Mesendoderm (in vitro differentiated cells): ENCODE measurements around the gene FAM111A.
"Not testable (repeated sequence)": the region's sequence is repeated elsewhere in the genome, so short reads cannot be mapped to it uniquely, and the experiment has no call there.

Source experiments
- DNase-seq: peaks from one replicate; pipeline ENCODE4 v3.0.0; 2013
- H2AK5ac ChIP-seq: 2 replicates; pipeline ENCODE4 v1.6.1; 2013; ENCODE audit warnings: low read length, inconsistent platforms
- H2BK120ac ChIP-seq: 2 replicates; pipeline ENCODE4 v1.6.1; 2013; ENCODE audit warnings: low read depth, mild to moderate bottlenecking, low read length, moderate library complexity, mixed read lengths
- H2BK15ac ChIP-seq: replicated peaks from 2 replicates; pipeline ENCODE4 v1.6.1; 2013; ENCODE audit warnings: low read depth, mild to moderate bottlenecking, moderate library complexity
- H2BK5ac ChIP-seq: 2 replicates; pipeline ENCODE4 v1.6.1; 2013; ENCODE audit warnings: low read length, inconsistent platforms
- H3K18ac ChIP-seq: 2 replicates; pipeline ENCODE4 v1.6.1; 2013; ENCODE audit warnings: mild to moderate bottlenecking, low read length, mixed read lengths
- H3K23ac ChIP-seq: one replicate; pipeline ENCODE4 v1.6.1; 2013; ENCODE audit warnings: low read length
- H3K27ac ChIP-seq: 2 replicates; pipeline ENCODE4 v1.5.1; 2013; ENCODE audit warnings: low read depth, mild to moderate bottlenecking, inconsistent platforms, low read length, moderate library complexity
- H3K27me3 ChIP-seq: 2 replicates; pipeline ENCODE4 v1.6.1; 2013; ENCODE audit warnings: low read length, control low read depth, mild to moderate bottlenecking, inconsistent platforms; ENCODE audit not compliant: insufficient read depth, poor library complexity
- H3K36me3 ChIP-seq: 2 replicates; pipeline ENCODE4 v1.6.1; 2013; ENCODE audit warnings: low read length, inconsistent platforms; ENCODE audit not compliant: control insufficient read depth, insufficient read depth
- H3K4ac ChIP-seq: one replicate; pipeline ENCODE4 v1.6.1; 2013; ENCODE audit warnings: low read depth, mild to moderate bottlenecking, low read length, moderate library complexity
- H3K4me1 ChIP-seq: 2 replicates; pipeline ENCODE4 v1.6.1; 2013; ENCODE audit warnings: low read depth, low read length, inconsistent platforms; ENCODE audit not compliant: control insufficient read depth
- H3K4me2 ChIP-seq: 2 replicates; pipeline ENCODE4 v1.6.1; 2013; ENCODE audit warnings: low read length
- H3K4me3 ChIP-seq: 2 replicates; pipeline ENCODE4 v1.5.1; 2013; ENCODE audit warnings: mild to moderate bottlenecking, low read length
- H3K56ac ChIP-seq: one replicate; pipeline ENCODE4 v1.6.1; 2013; ENCODE audit warnings: low read length
- H3K79me1 ChIP-seq: 2 replicates; pipeline ENCODE4 v1.6.1; 2013; ENCODE audit warnings: low read length, inconsistent platforms
- H3K79me2 ChIP-seq: 2 replicates; pipeline ENCODE4 v1.6.1; 2013; ENCODE audit warnings: mild to moderate bottlenecking, low read length; ENCODE audit not compliant: control insufficient read depth, insufficient read depth
- H3K9ac ChIP-seq: 2 replicates; pipeline ENCODE4 v1.6.1; 2013; ENCODE audit warnings: low read length, inconsistent platforms
- H4K5ac ChIP-seq: one replicate; pipeline ENCODE4 v1.6.1; 2013; ENCODE audit warnings: low read length
- H4K8ac ChIP-seq: one replicate; pipeline ENCODE4 v1.6.1; 2013; ENCODE audit warnings: low read depth, mild to moderate bottlenecking, control low read depth, low read length, moderate library complexity
- WGBS: extraction: QIAGEN DNeasy Blood & Tissue Kit; methylation state at CpG from one replicate; pipeline ENCODE4 v1.1.7; 2013; ENCODE audit warnings: low lambda C conversion rate, missing lambda C conversion rate; ENCODE audit not compliant: insufficient coverage; ENCODE audit errors: extremely low coverage; 5-methylcytosine and 5-hydroxymethylcytosine counted together

Gene FAM111A

GRCh38 chr11:59097938-59098337 lies 44.7 kb upstream of the FAM111A start:
- H3K4ac ChIP-seq, H2BK120ac ChIP-seq, H3K36me3 ChIP-seq, H3K27me3 ChIP-seq, H4K5ac ChIP-seq, H3K4me3 ChIP-seq, H3K79me1 ChIP-seq, H2AK5ac ChIP-seq, H3K56ac ChIP-seq, H2BK5ac ChIP-seq, H3K4me2 ChIP-seq, H3K9ac ChIP-seq, H4K8ac ChIP-seq, H3K27ac ChIP-seq, DNase-seq, H3K23ac ChIP-seq, H3K18ac ChIP-seq, H3K79me2 ChIP-seq, H3K4me1 ChIP-seq, H2BK15ac ChIP-seq: not testable (repeated sequence)
- no CpG with 5 or more reads among the region's 8 CpGs for WGBS

- no peak overlapping the region for H3K4me3 ChIP-seq
- no peak overlapping the region for H2BK5ac ChIP-seq
- H4K5ac ChIP-seq: no peak overlapping the region
- no peak overlapping the region for H2BK15ac ChIP-seq
- H2AK5ac ChIP-seq: no peak overlapping the region
- peak; percentile 93 for DNase-seq
- WGBS: no CpG with 5 or more reads among the region's 23 CpGs
- H3K4me2 ChIP-seq: peak overlapping the region; percentile 44
- H2BK120ac ChIP-seq: no peak overlapping the region
- H3K4me1 ChIP-seq: peaks cover 2% of the 10 kb centered on the region
- H3K56ac ChIP-seq: peak overlapping the region; percentile 17
- no peaks in the 10 kb centered on the region for H3K36me3 ChIP-seq
- H3K18ac ChIP-seq: no peak overlapping the region
- peak overlapping the region; percentile 24 for H3K9ac ChIP-seq
- H3K4ac ChIP-seq: no peak overlapping the region
- H3K79me2 ChIP-seq: no peaks in the 10 kb centered on the region
- H3K79me1 ChIP-seq: no peaks in the 10 kb centered on the region
- H3K27ac ChIP-seq: no peak overlapping the region
- no peaks in the 10 kb centered on the region for H3K27me3 ChIP-seq
- no peak overlapping the region for H4K8ac ChIP-seq
- no peak overlapping the region for H3K23ac ChIP-seq
These were observed 40.3 kb upstream of the FAM111A start for GRCh38 chr11:59102259-59102765.

GRCh38 chr11:59106363-59107336 lies 36.0 kb upstream of the FAM111A start, which contains the start of gene FAM111B:
FAM111B (plus strand) TSS chr11:59107237; CDS start chr11:59109626, 2,389 bp downstream.
- peak within 1 kb of the TSS; percentile 19 for H3K18ac ChIP-seq
- H3K23ac ChIP-seq: no peak within 1 kb of the TSS
- H2BK15ac ChIP-seq: no peak within 1 kb of the TSS
- peak within 1 kb of the TSS; percentile 75 for H3K9ac ChIP-seq
- H3K79me2 ChIP-seq: no peaks in the 10 kb centered on the region
- H4K8ac ChIP-seq: no peak within 1 kb of the TSS
- no peaks in the 10 kb centered on the region for H3K27me3 ChIP-seq
- H3K4me3 ChIP-seq: peak within 1 kb of the TSS; percentile 52
- H3K79me1 ChIP-seq: no peaks in the 10 kb centered on the region
- H3K27ac ChIP-seq: no peak within 1 kb of the TSS
- peak; percentile 98 for DNase-seq
- no peak within 1 kb of the TSS for H3K4ac ChIP-seq
- peak within 1 kb of the TSS; percentile 85 for H3K56ac ChIP-seq
- H3K36me3 ChIP-seq: no peaks in the 10 kb centered on the region
- H3K4me2 ChIP-seq: peak within 1 kb of the TSS; percentile 67
- no peak within 1 kb of the TSS for H4K5ac ChIP-seq
- no peak within 1 kb of the TSS for H2BK5ac ChIP-seq
- H3K4me1 ChIP-seq: peaks cover 3% of the 10 kb centered on the region
- H2AK5ac ChIP-seq: no peak within 1 kb of the TSS
- H2BK120ac ChIP-seq: no peak within 1 kb of the TSS
- no CpG with 5 or more reads among the region's 64 CpGs for WGBS

GRCh38 chr11:59107721-59108120 lies 34.9 kb upstream of the FAM111A start:
- not testable (repeated sequence) for H3K27me3 ChIP-seq, H4K5ac ChIP-seq, H3K4ac ChIP-seq, H2BK5ac ChIP-seq, H3K79me2 ChIP-seq, H3K36me3 ChIP-seq, H4K8ac ChIP-seq, H2BK15ac ChIP-seq, H2AK5ac ChIP-seq, H3K4me1 ChIP-seq, H3K27ac ChIP-seq, H3K79me1 ChIP-seq, H3K23ac ChIP-seq, H3K18ac ChIP-seq, H2BK120ac ChIP-seq
- no CpG with 5 or more reads among the region's 10 CpGs for WGBS
- H3K9ac ChIP-seq: peak overlapping the region; percentile 69
- peak overlapping the region; percentile 29 for H3K4me2 ChIP-seq
- peak; percentile 38 for DNase-seq
- peak overlapping the region; percentile 71 for H3K56ac ChIP-seq
- H3K4me3 ChIP-seq: peak overlapping the region; percentile 15

GRCh38 chr11:59112494-59112893 lies 30.2 kb upstream of the FAM111A start:
- Histone ChIP-seq H2BK15ac (no peak overlapping the region), H2AK5ac (no peak overlapping the region), H3K27me3 (no peaks in the 10 kb centered on the region), H4K8ac (no peak overlapping the region), H3K79me1 (no peaks in the 10 kb centered on the region), H2BK5ac (no peak overlapping the region), H2BK120ac (no peak overlapping the region), H3K4ac (no peak overlapping the region), H3K9ac (no peak overlapping the region), H3K4me1 (peaks cover 2% of the 10 kb centered on the region), H3K4me3 (no peak overlapping the region), H3K4me2 (no peak overlapping the region), H3K36me3 (peaks cover 3% of the 10 kb centered on the region), H3K23ac (no peak overlapping the region), H3K56ac (no peak overlapping the region), H3K79me2 (no peaks in the 10 kb centered on the region), H4K5ac (no peak overlapping the region), H3K27ac (no peak overlapping the region), H3K18ac (no peak overlapping the region)
- DNase-seq: no peak
- WGBS: no CpG with 5 or more reads among the region's 2 CpGs
